GM23338 (cell line): ENCODE measurements around the gene LCP2. TPM values are rescaled to one million over a fixed set of nuclear protein-coding genes. Genes with fewer than 3 reads are reported as not detected.

Experiments
- ATAC-seq: fragments of 200-7000 bp; cut with Tn5 transposase; 3 replicates; pipeline ENCODE4 v1.9.1; 2020
- DNase-seq: peaks from one replicate; pipeline ENCODE4 v3.0.0-alpha.2; 2015; ENCODE audit warnings: low spot score
- H2AFZ ChIP-seq: fragments of 200-600 bp; sonication (generic); 2 replicates; pipeline ENCODE4 v1.8.0; 2016; ENCODE audit warnings: antibody characterized with exemption, mild to moderate bottlenecking, moderate library complexity
- H3F3A ChIP-seq: fragments of 200-600 bp; sonication (generic); replicated peaks from 2 replicates; pipeline ENCODE4 v1.8.0; 2017; ENCODE audit warnings: antibody characterized with exemption, mixed run types, low read depth
- H3K27ac ChIP-seq: fragments of 200-600 bp; sonication (generic); 2 replicates; pipeline ENCODE4 v1.6.1; 2016; ENCODE audit warnings: low read depth
- H3K27me3 ChIP-seq: fragments of 200-600 bp; sonication (generic); 2 replicates; pipeline ENCODE4 v1.8.0; 2016; ENCODE audit warnings: mild to moderate bottlenecking, mixed run types, moderate library complexity; ENCODE audit not compliant: insufficient read depth
- H3K36me3 ChIP-seq: fragments of 200-600 bp; sonication (generic); 2 replicates; pipeline ENCODE4 v1.8.0; 2016; ENCODE audit warnings: mild to moderate bottlenecking; ENCODE audit not compliant: insufficient read depth
- H3K4me1 ChIP-seq: fragments of 200-600 bp; sonication (generic); 2 replicates; pipeline ENCODE4 v1.8.0; 2016; ENCODE audit warnings: mild to moderate bottlenecking, moderate library complexity; ENCODE audit not compliant: insufficient read depth
- H3K4me2 ChIP-seq: fragments of 200-600 bp; sonication (generic); 2 replicates; pipeline ENCODE4 v1.7.1; 2017; ENCODE audit warnings: mixed run types
- H3K4me3 ChIP-seq: fragments of 200-600 bp; sonication (generic); 2 replicates; pipeline ENCODE4 v1.6.1; 2016; ENCODE audit warnings: mixed run types
- H3K79me2 ChIP-seq: fragments of 200-600 bp; sonication (generic); replicated peaks from 2 replicates; pipeline ENCODE4 v1.8.0; 2017; ENCODE audit warnings: mild to moderate bottlenecking; ENCODE audit not compliant: insufficient read depth
- H3K9me2 ChIP-seq: fragments of 200-600 bp; sonication (generic); 2 replicates; pipeline ENCODE4 v1.8.0; 2017; ENCODE audit not compliant: insufficient read depth
- H4K20me1 ChIP-seq: fragments of 200-600 bp; sonication (generic); replicated peaks from 2 replicates; pipeline ENCODE4 v1.8.0; 2017; ENCODE audit warnings: mild to moderate bottlenecking; ENCODE audit not compliant: insufficient read depth
- H3K27ac Mint-ChIP-seq: 2 replicates; pipeline ENCODE4 v1.8.0; 2020; ENCODE audit warnings: inconsistent platforms, mild to moderate bottlenecking, moderate library complexity, mixed read lengths
- H3K27me3 Mint-ChIP-seq: 3 replicates; pipeline ENCODE4 v1.8.0; 2022; ENCODE audit warnings: low read depth, mild to moderate bottlenecking, moderate library complexity, mixed read lengths, inconsistent platforms; ENCODE audit not compliant: insufficient read depth, poor library complexity
- H3K36me3 Mint-ChIP-seq: 3 replicates; pipeline ENCODE4 v1.8.0; 2021; ENCODE audit warnings: low read depth, mild to moderate bottlenecking, inconsistent platforms, moderate library complexity, mixed read lengths
- H3K4me1 Mint-ChIP-seq: 3 replicates; pipeline ENCODE4 v1.8.0; 2020; ENCODE audit warnings: mild to moderate bottlenecking, inconsistent platforms, mixed read lengths
- H3K4me3 Mint-ChIP-seq: 3 replicates; pipeline ENCODE4 v1.8.0; 2021; ENCODE audit warnings: moderate library complexity, mild to moderate bottlenecking, inconsistent platforms, mixed read lengths
- H3K9me3 Mint-ChIP-seq: 3 replicates; pipeline ENCODE4 v1.8.0; 2020; ENCODE audit warnings: moderate library complexity, mild to moderate bottlenecking, inconsistent platforms, mixed read lengths
- CREB1 ChIP-seq: fragments of 250-450 bp; sonication (Bioruptor Pico); IDR thresholded peaks from 2 replicates; pipeline ENCODE4 v1.5.0; 2020; ENCODE audit warnings: low read depth, mild to moderate bottlenecking, moderate library complexity
- CTCF ChIP-seq, 2 experiments: fragments of 200-600 bp in 1 of 2; sonication (generic) in 1 of 2; conservative IDR thresholded peaks; 2 replicates each; pipeline versions ENCODE4 v1.5.1 to v1.6.1; 2016 to 2017; ENCODE audit warnings: antibody characterized with exemption in 2 of 2, low read depth in 2 of 2, mild to moderate bottlenecking in 2 of 2, moderate library complexity in 1 of 2
- EZH2 ChIP-seq: fragments of 200-600 bp; sonication (generic); IDR thresholded peaks from one replicate; pipeline ENCODE4 v1.8.0; 2017; ENCODE audit warnings: antibody characterized with exemption, mild to moderate bottlenecking, low read depth; ENCODE audit not compliant: unreplicated experiment
- EZH2phosphoT487 ChIP-seq: fragments of 200-600 bp; sonication (generic); IDR thresholded peaks from one replicate; pipeline ENCODE4 v1.8.1; 2018; ENCODE audit warnings: antibody characterized with exemption; ENCODE audit not compliant: unreplicated experiment
- JUNB ChIP-seq: IDR thresholded peaks from one replicate; pipeline ENCODE4 v1.6.1; 2016; ENCODE audit warnings: antibody characterized with exemption; ENCODE audit not compliant: unreplicated experiment
- NANOG ChIP-seq: IDR thresholded peaks from 2 replicates; pipeline ENCODE4 v1.6.1; 2016; ENCODE audit warnings: antibody characterized with exemption, borderline replicate concordance
- POLR2AphosphoS5 ChIP-seq: IDR thresholded peaks from 2 replicates; pipeline ENCODE4 v1.6.1; 2016; ENCODE audit warnings: antibody characterized with exemption, low read depth
- STAT1 ChIP-seq: IDR thresholded peaks from one replicate; pipeline ENCODE4 v1.6.1; 2016; ENCODE audit warnings: antibody characterized with exemption; ENCODE audit not compliant: unreplicated experiment
- ZNF331 ChIP-seq: fragments of 250-450 bp; sonication (Bioruptor Pico); IDR thresholded peaks from 2 replicates; pipeline ENCODE4 v1.5.0; 2020; ENCODE audit warnings: low read depth, mild to moderate bottlenecking, moderate library complexity
- ZNF462 ChIP-seq: fragments of 250-450 bp; sonication (Bioruptor Pico); IDR thresholded peaks from 2 replicates; pipeline ENCODE4 v1.5.0; 2020; ENCODE audit warnings: mild to moderate bottlenecking, moderate library complexity
- long read RNA-seq: library from polyadenylated mRNA; unstranded; transcript quantifications from one replicate; pipeline ENCODE4 v2.0.0, GENCODE V29; 2020; ENCODE audit not compliant: unreplicated experiment
- polyA plus RNA-seq: library from polyadenylated mRNA; unstranded; fragments of >200 nt; fragmentation: Nextera tagmentation; extraction: Ambion mirVana; gene quantifications from 2 replicates; pipeline ENCODE4 v1.2.1, GENCODE V29; 2016
- total RNA-seq: library from RNA; depleted of rRNA; stranded (reverse); fragments of >200 nt; shearing (Covaris generic); gene quantifications from 2 replicates; pipeline ENCODE4 v1.2.3, GENCODE V29; 2014; rRNA removed
- TF ChIP-seq, protein P1 (sequence below): IDR thresholded peaks from one replicate; pipeline ENCODE4 v1.6.1; 2018; ENCODE audit warnings: antibody characterized with exemption; ENCODE audit not compliant: unreplicated experiment
- TF ChIP-seq, protein P2 (sequence below): IDR thresholded peaks from 2 replicates; pipeline ENCODE4 v1.6.1; 2016; ENCODE audit warnings: antibody characterized with exemption

Gene LCP2
- total RNA-seq: 0.35 and 0.38 TPM in 2 replicates
- 0.26 and 0.77 TPM in 2 replicates for polyA plus RNA-seq
- long read RNA-seq: 0 reads

DNA sequence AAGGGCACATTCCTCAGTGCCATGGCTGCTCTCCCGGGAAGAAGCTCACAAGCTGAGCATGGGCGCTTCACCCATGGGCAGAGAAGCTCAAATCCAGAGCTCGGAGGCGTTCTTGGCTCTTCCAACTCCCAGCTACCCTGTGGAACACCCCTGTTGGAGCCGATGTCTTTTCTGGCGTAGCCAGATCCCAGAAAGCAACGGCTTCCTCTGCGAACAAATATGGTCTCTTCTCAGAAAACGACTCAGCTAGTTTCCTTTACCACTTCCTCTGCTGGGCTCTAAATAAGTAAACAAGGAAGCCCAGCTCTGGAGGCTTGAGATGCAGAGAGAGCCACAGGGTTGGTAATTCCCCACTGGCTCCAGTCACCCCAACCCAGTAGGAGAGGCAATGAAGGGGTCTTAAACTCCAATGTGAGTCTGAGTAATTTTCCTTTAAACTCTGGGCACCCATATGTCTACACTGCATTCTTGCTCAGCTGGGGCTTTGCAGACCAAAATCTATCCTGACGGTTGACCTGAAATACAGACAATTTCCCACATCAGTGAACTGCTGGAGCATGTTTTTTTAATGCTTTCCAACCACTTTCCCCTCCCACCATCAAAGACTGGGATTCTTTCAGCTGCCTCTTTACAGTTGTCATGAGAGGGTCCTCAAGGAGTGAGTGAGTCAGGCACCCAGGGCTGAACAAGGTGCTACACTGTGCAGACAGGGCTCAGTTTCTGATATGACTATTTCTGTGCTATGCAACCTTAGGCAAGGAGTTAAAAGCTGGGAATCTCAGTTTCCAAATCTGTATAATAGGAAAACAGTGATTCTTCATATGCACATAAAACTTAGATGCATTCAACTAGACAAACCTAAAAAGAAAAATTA lies at the start of gene LCP2:
Gene LCP2 (minus strand): TSS at position 189 of the 874 bp plus-strand sequence. CDS start 166 bp downstream, at position 23.
- ATAC-seq: no peak
- no peaks in the 10 kb centered on the region for H3K27me3 ChIP-seq
- H3K4me2 ChIP-seq: no peak within 1 kb of the TSS
- Mint-ChIP-seq H3K9me3 (no peaks in the 10 kb centered on the region), H3K4me1 (peaks cover 12% of the 10 kb centered on the region), H3K27me3 (peaks cover 9% of the 10 kb centered on the region), H3K36me3 (no peaks in the 10 kb centered on the region), H3K27ac (no peak within 1 kb of the TSS), H3K4me3 (no peak within 1 kb of the TSS)
- H3K4me1 ChIP-seq: no peaks in the 10 kb centered on the region; the same call in none of the 2 replicates
- H3K4me3 ChIP-seq: no peak within 1 kb of the TSS
- H4K20me1 ChIP-seq: no peaks in the 10 kb centered on the region
- no peak for DNase-seq
- TF ChIP-seq NANOG: no peak
- no peak for TF ChIP-seq ZNF331 (CRISPR knock-in tag)
- TF ChIP-seq JUNB: no peak
- TF ChIP-seq, protein P1, sequence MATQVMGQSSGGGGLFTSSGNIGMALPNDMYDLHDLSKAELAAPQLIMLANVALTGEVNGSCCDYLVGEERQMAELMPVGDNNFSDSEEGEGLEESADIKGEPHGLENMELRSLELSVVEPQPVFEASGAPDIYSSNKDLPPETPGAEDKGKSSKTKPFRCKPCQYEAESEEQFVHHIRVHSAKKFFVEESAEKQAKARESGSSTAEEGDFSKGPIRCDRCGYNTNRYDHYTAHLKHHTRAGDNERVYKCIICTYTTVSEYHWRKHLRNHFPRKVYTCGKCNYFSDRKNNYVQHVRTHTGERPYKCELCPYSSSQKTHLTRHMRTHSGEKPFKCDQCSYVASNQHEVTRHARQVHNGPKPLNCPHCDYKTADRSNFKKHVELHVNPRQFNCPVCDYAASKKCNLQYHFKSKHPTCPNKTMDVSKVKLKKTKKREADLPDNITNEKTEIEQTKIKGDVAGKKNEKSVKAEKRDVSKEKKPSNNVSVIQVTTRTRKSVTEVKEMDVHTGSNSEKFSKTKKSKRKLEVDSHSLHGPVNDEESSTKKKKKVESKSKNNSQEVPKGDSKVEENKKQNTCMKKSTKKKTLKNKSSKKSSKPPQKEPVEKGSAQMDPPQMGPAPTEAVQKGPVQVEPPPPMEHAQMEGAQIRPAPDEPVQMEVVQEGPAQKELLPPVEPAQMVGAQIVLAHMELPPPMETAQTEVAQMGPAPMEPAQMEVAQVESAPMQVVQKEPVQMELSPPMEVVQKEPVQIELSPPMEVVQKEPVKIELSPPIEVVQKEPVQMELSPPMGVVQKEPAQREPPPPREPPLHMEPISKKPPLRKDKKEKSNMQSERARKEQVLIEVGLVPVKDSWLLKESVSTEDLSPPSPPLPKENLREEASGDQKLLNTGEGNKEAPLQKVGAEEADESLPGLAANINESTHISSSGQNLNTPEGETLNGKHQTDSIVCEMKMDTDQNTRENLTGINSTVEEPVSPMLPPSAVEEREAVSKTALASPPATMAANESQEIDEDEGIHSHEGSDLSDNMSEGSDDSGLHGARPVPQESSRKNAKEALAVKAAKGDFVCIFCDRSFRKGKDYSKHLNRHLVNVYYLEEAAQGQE: no peak
- TF ChIP-seq ZNF462 (CRISPR knock-in tag): no peak
- no peak for TF ChIP-seq EZH2phosphoT487
- TF ChIP-seq POLR2AphosphoS5: no peak
- TF ChIP-seq, protein P2, sequence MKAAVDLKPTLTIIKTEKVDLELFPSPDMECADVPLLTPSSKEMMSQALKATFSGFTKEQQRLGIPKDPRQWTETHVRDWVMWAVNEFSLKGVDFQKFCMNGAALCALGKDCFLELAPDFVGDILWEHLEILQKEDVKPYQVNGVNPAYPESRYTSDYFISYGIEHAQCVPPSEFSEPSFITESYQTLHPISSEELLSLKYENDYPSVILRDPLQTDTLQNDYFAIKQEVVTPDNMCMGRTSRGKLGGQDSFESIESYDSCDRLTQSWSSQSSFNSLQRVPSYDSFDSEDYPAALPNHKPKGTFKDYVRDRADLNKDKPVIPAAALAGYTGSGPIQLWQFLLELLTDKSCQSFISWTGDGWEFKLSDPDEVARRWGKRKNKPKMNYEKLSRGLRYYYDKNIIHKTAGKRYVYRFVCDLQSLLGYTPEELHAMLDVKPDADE: no peak
- TF ChIP-seq CREB1 (CRISPR knock-in tag): no peak
- TF ChIP-seq STAT1: no peak
- no peak for TF ChIP-seq EZH2
- TF ChIP-seq CTCF (conservative IDR thresholded peaks at IDR 0.05; ENCODE audit: low read depth in 2 of 2): no peak
- peak within 1 kb of the TSS; percentile 76 for H2AFZ ChIP-seq
- H3K36me3 ChIP-seq: no peaks in the 10 kb centered on the region
- no peaks in the 10 kb centered on the region for H3F3A ChIP-seq
- no peak within 1 kb of the TSS for H3K27ac ChIP-seq
- peaks cover 14% of the 10 kb centered on the region; the same call in 1 of the 2 replicates for H3K9me2 ChIP-seq
- no peaks in the 10 kb centered on the region for H3K79me2 ChIP-seq
